KMS-11 (cell line): ENCODE measurements around the gene LEFTY1.

ENCODE experiments used
- H2AFZ ChIP-seq: fragments of 200-600 bp; sonication (generic); 2 replicates; pipeline ENCODE4 v1.6.1; 2016; ENCODE audit warnings: antibody characterized with exemption, mixed run types, low read depth
- H3K27ac ChIP-seq: fragments of 200-600 bp; sonication (generic); 2 replicates; pipeline ENCODE4 v1.6.1; 2016; ENCODE audit warnings: mild to moderate bottlenecking, mixed run types
- H3K27me3 ChIP-seq: fragments of 200-600 bp; sonication (generic); 2 replicates; pipeline ENCODE4 v1.6.1; 2017; ENCODE audit warnings: mild to moderate bottlenecking, low read depth, mixed run types, moderate library complexity; ENCODE audit not compliant: insufficient read depth
- H3K36me3 ChIP-seq: fragments of 200-600 bp; sonication (generic); 2 replicates; pipeline ENCODE4 v1.6.1; 2017; ENCODE audit warnings: mild to moderate bottlenecking, mixed run types; ENCODE audit not compliant: insufficient read depth
- H3K4me1 ChIP-seq: fragments of 200-600 bp; sonication (generic); 2 replicates; pipeline ENCODE4 v1.6.1; 2016; ENCODE audit warnings: mild to moderate bottlenecking, low read depth, mixed run types; ENCODE audit not compliant: poor library complexity, severe bottlenecking
- H3K4me2 ChIP-seq: fragments of 200-600 bp; sonication (generic); 2 replicates; pipeline ENCODE4 v1.7.0; 2016; ENCODE audit warnings: mild to moderate bottlenecking, mixed run types
- H3K4me3 ChIP-seq: fragments of 200-600 bp; sonication (generic); IDR thresholded peaks from 2 replicates; pipeline ENCODE4 v1.6.1; 2017; ENCODE audit warnings: low read depth, low read length, mixed read lengths; ENCODE audit not compliant: insufficient read depth
- H3K79me2 ChIP-seq: fragments of 200-600 bp; sonication (generic); 2 replicates; pipeline ENCODE4 v1.6.1; 2016; ENCODE audit warnings: low read depth, mixed run types; ENCODE audit not compliant: insufficient read depth
- H3K9ac ChIP-seq: fragments of 200-600 bp; sonication (generic); 2 replicates; pipeline ENCODE4 v1.6.1; 2016; ENCODE audit warnings: mild to moderate bottlenecking, mixed run types
- H4K20me1 ChIP-seq: fragments of 200-600 bp; sonication (generic); 2 replicates; pipeline ENCODE4 v1.6.1; 2016; ENCODE audit warnings: mild to moderate bottlenecking, mixed run types; ENCODE audit not compliant: insufficient read depth
- TF ChIP-seq, protein P1 (sequence below): fragments of 200-600 bp; sonication (generic); conservative IDR thresholded peaks from 2 replicates; pipeline ENCODE4 v1.6.1; 2017; ENCODE audit warnings: low read depth, mild to moderate bottlenecking, antibody characterized with exemption, low read length, moderate library complexity, mixed read lengths

Gene LEFTY1

DNA sequence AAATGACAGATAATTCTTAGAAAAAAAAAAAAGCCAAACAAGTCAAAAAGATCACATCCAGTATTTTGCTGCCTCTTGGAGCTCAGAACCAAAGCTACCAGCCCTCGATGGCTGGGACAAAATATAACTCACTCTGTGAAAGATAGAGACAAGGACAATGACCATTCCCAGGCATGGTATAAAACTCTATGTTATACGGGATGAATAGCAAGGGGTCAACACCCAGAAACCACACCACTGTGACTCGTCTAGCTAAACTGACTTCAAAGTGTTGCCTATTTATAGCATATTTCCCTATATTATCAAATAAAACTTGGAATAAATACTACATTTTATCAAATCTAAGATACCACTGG is 16.9 kb downstream of the LEFTY1 start:
- Histone ChIP-seq H3K9ac (no peak overlapping the region), H3K36me3 (peaks cover 7% of the 10 kb centered on the region; the same call in 1 of the 2 replicates), H3K4me3 (no peak overlapping the region)

DNA sequence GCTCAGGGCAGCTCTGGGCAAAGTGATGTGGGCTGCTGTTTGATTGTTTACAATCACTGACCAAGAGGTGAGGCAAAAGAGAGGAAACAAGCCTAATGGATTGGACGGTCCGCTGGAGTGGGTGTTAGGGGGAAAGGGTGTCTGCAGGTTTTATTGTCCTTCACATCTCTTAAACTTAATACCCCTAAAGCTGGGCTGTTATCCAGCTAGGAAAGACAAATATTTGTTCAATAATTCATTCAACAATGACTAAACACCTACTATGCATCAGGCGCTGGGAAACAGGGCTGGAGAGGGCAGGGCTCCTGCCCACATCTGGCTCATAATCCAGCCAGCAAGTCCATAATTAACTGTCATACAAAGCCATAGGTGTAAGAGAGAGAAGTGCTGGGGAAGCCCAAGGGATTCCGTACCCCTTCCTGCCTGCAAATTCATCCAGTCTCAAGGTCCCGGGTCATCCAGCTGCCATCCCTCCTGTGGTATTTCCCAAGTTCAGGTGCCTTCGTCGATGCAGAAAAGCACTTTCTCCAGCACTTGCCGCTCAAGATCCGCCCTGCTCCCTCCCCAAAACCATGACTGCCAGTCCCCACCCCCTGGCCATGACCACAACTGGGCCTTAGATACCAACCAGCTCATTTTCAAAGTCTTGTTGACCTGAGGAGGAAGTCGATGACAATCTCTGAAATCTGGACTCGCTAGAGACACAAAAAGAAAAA is 17.4 kb downstream of the LEFTY1 start:
- peaks cover 12% of the 10 kb centered on the region for H3K4me1 ChIP-seq
- peaks cover 7% of the 10 kb centered on the region; the same call in 1 of the 2 replicates for H3K36me3 ChIP-seq
- TF ChIP-seq, protein P1, sequence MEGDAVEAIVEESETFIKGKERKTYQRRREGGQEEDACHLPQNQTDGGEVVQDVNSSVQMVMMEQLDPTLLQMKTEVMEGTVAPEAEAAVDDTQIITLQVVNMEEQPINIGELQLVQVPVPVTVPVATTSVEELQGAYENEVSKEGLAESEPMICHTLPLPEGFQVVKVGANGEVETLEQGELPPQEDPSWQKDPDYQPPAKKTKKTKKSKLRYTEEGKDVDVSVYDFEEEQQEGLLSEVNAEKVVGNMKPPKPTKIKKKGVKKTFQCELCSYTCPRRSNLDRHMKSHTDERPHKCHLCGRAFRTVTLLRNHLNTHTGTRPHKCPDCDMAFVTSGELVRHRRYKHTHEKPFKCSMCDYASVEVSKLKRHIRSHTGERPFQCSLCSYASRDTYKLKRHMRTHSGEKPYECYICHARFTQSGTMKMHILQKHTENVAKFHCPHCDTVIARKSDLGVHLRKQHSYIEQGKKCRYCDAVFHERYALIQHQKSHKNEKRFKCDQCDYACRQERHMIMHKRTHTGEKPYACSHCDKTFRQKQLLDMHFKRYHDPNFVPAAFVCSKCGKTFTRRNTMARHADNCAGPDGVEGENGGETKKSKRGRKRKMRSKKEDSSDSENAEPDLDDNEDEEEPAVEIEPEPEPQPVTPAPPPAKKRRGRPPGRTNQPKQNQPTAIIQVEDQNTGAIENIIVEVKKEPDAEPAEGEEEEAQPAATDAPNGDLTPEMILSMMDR = no peak
- H2AFZ ChIP-seq = no peak overlapping the region
- H4K20me1 ChIP-seq = no peaks in the 10 kb centered on the region
- H3K27ac ChIP-seq = no peak overlapping the region
- H3K79me2 ChIP-seq = no peaks in the 10 kb centered on the region
- H3K4me2 ChIP-seq = no peak overlapping the region
- no peak overlapping the region for H3K4me3 ChIP-seq
- H3K27me3 ChIP-seq = no peaks in the 10 kb centered on the region
- no peak overlapping the region for H3K9ac ChIP-seq

More for the DNA sequence above, 16.9 kb downstream of the LEFTY1 start:
- no peak overlapping the region for H2AFZ ChIP-seq
- H3K27ac ChIP-seq = no peak overlapping the region
- H3K79me2 ChIP-seq = no peaks in the 10 kb centered on the region
- no peak overlapping the region for H3K4me2 ChIP-seq
- H3K27me3 ChIP-seq = no peaks in the 10 kb centered on the region
- peaks cover 12% of the 10 kb centered on the region for H3K4me1 ChIP-seq
- TF ChIP-seq, protein P1 = no peak
- no peaks in the 10 kb centered on the region for H4K20me1 ChIP-seq

DNA sequence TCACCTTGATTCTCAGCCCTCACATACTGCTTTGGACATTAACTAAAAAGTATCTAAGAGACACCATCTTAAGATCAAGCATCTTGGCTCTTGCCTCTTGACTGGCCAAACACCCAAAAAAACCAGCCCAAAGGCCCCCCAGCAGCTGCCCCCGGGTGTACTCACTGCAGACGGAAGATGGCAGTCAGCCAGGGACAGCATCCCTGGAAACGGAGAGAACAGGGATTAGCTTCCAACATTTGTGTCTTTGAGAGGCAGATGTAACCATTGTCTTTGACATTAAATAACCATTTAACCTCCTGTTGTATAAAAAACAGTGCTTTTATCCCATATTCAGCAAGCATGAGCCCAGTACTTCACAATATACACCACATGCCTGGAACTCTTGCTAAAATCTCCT is 18.0 kb downstream of the LEFTY1 start:
- no peak overlapping the region for H3K4me2 ChIP-seq
- peaks cover 7% of the 10 kb centered on the region; the same call in 1 of the 2 replicates for H3K36me3 ChIP-seq
- no peaks in the 10 kb centered on the region for H3K79me2 ChIP-seq
- H2AFZ ChIP-seq = no peak overlapping the region
- H3K27ac ChIP-seq = no peak overlapping the region
- H3K9ac ChIP-seq = no peak overlapping the region
- TF ChIP-seq, protein P1 = no peak
- H4K20me1 ChIP-seq = no peaks in the 10 kb centered on the region
- no peaks in the 10 kb centered on the region for H3K27me3 ChIP-seq
- no peak overlapping the region for H3K4me3 ChIP-seq
- peaks cover 8% of the 10 kb centered on the region for H3K4me1 ChIP-seq

DNA sequence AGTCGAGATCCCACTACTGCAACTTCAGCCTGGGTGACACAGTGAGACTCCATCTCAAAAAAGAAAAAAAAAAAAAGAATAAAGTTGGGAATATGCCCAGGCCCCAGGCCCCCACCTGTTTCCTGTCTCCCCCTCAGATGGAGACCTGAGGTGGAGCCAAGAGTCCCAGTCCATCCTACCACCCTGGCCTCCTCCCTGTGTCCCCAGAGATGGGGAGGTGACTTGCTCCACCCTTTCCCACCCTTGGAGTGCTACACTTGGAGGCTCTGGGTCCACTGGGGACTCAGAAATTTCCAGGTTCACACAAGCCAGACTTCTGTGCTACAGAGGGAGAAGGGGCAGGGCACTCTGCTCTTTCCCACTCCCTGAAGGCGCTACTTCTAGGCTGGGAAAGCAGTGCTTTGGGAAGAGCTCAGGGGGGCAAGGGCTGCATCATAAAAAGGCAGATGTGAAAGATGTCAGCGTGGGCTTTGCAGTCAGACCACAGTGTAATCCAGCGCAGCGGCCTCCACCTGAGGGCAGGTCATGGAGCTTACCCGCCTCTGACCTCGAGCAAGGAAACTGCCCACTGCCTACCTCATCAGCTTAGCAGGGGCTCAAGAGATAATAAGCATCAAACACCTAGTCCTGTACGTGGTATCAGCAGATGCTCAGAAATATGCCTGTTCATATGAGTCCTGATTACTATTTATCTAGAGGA is 20.2 kb downstream of the LEFTY1 start:
- peaks cover 7% of the 10 kb centered on the region; the same call in 1 of the 2 replicates for H3K36me3 ChIP-seq
- no peaks in the 10 kb centered on the region for H4K20me1 ChIP-seq
- no peak overlapping the region for H3K4me3 ChIP-seq
- H3K4me1 ChIP-seq = no peaks in the 10 kb centered on the region
- H3K79me2 ChIP-seq = no peaks in the 10 kb centered on the region
- no peaks in the 10 kb centered on the region for H3K27me3 ChIP-seq
- H2AFZ ChIP-seq = no peak overlapping the region
- H3K27ac ChIP-seq = no peak overlapping the region
- TF ChIP-seq, protein P1 = no peak
- no peak overlapping the region for H3K9ac ChIP-seq
- no peak overlapping the region for H3K4me2 ChIP-seq
